Sciatic nerve (tissue), 2 donors: ENCODE data around the gene USP20. TPM values are rescaled to one million over a fixed set of nuclear protein-coding genes. Genes with fewer than 3 reads are reported as not detected.

ENCODE experiments used
- ATAC-seq: fragments of 200-7000 bp; cut with Tn5 transposase; one replicate; pipeline ENCODE4 v1.9.1; 2020; ENCODE audit warnings: mild to moderate bottlenecking, moderate library complexity
- DNase-seq: peaks from one replicate; pipeline ENCODE4 v3.0.0-alpha.2; 2020; ENCODE audit warnings: low spot score
- intact Hi-C: fragments of 100-400 bp; cut with DNase I; formaldehyde crosslinking; loops from one replicate; pipeline ENCODE4 v1.14.2; 2022
- total RNA-seq: library from RNA; stranded (reverse); fragmentation: NEBNext Ultra II Directional; extraction: Animal tissue kit (Norgen Biotek cat#: 25700); gene quantifications from one replicate; pipeline ENCODE4 v1.2.1, GENCODE V29; 2021
- donor health status: DM: no; HTN: no; CAD: no.
- donor health status: DM: no; HTN: no; CAD: no.

The USP20 gene
- total RNA-seq, 1 donor from 2014 or later = 28.7 TPM

DNA sequence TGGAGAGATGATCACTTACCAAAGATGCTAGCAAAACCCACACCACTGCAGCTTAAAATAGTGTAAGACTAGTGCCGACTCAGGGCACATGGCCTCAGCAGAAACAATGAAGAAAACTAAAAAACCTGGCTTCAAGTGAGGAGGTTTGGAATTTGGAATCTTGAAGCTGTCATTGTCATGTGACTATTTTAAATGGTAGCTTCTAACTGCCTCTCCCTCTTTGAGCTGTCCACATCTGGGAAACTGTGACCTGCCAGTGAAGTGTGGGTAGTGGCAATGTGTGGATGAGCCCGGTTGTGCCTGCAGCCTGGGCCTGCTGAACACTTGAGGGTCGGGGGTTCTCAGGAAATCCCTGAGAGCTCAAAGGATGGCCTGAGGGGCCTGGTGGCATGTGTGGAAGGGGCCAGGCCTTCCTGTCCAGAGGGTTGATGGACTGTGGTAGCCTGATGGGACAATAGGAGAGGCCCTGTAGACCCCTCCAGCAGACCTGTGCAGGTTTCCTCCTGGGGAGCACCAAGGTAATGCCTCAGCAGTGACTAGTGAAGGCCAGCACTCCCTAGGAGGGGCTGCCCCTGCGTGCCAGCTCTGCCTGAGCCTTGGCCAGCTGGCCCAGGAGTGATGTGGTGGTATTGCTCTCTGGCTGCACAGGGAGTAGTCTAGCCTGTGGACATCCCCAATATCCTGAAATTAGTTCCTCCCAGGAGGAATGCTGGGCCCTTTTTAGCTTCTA lies 13.6 kb downstream of the USP20 start:
- intact Hi-C loops = loop anchor here (5.0 kb wide), 1 partner anchor 1528 kb away; no protein-coding TSS in a partner anchor
- ATAC-seq = no peak

DNA sequence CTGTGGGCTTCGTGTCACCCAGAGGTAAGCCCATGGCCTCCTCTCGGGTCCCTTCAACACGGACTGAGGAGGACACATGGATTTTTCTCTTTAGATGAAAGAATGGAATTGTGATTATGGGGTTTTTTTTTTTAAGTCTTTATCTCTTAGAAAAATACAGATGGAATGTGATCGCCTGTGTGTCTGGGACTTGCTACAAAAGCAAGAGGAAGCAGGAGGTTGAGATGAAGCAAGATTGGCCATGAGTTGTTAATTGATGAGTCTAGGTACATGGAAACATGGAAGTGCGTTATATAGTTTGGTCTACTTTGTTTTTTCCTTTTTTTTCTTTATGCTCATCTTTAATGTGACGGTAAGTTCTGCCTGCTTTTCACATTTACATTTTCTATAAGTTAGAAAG lies 14.6 kb downstream of the USP20 start:
- intact Hi-C loops = loop anchor here (5.0 kb wide), 1 partner anchor 1527 kb away; no protein-coding TSS in a partner anchor
- ATAC-seq (no peak), DNase-seq (no peak)

More for the DNA sequence above, 13.6 kb downstream of the USP20 start:
- DNase-seq = no peak

DNA sequence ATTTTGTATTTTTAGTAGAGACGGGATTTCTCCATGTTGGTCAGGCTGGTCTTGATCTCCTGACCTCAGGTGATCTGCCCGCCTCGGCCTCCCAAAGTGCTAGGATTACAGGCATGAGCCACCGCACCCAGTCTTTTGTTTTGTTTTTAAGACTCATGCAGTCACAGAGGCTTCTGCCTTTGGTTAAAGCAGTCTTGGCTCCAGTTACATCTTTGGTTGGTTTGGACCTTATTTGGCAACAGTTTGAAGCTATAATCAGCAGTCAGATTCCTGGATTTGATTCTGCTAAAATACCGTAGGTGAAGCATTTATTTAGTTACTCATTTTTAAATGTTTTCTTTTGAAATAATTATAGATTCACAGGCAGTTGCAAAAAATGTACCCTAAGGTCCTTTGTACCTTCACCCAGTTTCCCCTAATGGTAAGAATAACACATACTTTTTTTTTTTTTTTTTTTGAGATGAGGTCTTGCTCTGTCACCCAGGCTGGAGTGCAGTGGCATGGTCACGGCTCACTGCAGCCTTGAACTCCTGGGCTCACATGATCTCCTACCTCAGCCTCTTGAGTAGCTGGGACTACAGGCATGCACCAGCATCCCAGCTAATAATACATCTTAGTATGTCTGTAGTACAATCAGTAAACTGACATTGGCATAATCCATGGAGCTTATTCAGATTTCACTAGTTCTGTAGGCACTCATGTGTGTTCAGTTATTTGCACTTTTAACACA lies 15.7 kb downstream of the USP20 start:
- intact Hi-C loops = no loop called here
- ATAC-seq (no peak), DNase-seq (no peak)

GRCh38 chr9:129851821-129852220 lies 16.6 kb downstream of the USP20 start:
- DNase-seq (no peak), ATAC-seq (no peak)
- intact Hi-C loops = no loop called here

DNA sequence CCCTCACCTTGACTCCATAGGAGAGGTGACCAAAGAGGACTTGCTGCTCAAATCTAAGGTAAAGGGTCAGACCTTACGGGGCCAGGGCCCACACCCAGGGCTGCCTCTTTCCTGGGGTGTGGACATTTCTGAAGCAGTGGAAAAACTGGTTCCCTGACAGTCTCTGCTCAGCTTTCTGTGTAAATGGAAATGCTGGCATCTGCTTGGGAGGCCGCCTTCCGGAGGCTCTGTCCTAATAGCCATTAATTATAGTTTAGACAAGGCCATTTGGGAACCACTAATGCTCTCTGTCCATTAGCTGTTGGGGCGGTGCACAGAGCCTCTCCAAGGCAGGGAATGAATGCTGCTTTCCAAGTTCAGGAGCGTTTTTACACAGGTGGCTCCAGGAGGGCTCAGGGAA lies 17.3 kb downstream of the USP20 start:
- intact Hi-C loops = no loop called here
- ATAC-seq = no peak
- no peak for DNase-seq

DNA sequence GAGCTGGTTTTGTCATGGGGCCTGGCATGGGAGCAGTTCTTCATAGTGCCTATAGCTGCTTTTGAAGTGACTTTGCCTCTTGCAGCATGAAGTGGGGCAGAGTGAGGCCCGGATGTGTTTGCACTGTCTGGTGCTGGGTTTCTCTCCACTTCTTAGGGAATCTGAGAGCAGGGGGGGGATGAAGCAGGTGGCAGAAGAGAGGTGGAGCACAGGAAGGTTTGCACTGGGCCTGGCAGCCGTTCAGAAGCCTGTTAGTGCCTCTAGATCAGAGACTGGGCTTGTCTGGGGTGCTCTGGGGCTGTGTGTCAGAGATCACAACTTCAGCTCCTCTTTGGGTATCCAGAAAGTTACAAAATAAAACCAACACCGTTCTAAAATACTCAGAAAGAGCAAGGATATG lies 18.4 kb downstream of the USP20 start:
- intact Hi-C loops = no loop called here
- no peak for ATAC-seq
- DNase-seq = no peak

- intact Hi-C loops = no loop called here
- DNase-seq = no peak
- ATAC-seq = no peak
Observed at GRCh38 chr9:129854588-129855110, 19.4 kb downstream of the USP20 start.

DNA sequence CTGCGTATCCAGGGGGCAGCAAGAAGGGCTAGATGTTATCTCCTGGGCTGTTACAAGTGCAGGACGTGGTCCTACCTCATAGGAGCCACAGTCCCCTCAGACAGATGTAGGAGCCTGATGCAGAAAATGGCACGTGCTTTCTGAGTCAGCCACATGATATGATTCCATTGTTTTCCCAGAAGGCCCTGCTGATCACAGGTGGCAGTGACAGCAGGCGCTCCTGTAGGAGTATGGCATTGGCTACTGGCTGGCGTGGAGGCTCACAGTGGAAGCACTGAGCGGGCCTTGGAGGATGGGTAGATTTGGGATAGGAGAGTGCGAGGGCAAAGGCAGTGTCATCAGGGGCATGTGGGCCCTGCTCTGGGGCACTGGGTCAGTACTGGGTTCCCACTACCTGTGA lies 21.9 kb downstream of the USP20 start:
- DNase-seq (no peak), ATAC-seq (no peak)
- intact Hi-C loops = no loop called here

DNA sequence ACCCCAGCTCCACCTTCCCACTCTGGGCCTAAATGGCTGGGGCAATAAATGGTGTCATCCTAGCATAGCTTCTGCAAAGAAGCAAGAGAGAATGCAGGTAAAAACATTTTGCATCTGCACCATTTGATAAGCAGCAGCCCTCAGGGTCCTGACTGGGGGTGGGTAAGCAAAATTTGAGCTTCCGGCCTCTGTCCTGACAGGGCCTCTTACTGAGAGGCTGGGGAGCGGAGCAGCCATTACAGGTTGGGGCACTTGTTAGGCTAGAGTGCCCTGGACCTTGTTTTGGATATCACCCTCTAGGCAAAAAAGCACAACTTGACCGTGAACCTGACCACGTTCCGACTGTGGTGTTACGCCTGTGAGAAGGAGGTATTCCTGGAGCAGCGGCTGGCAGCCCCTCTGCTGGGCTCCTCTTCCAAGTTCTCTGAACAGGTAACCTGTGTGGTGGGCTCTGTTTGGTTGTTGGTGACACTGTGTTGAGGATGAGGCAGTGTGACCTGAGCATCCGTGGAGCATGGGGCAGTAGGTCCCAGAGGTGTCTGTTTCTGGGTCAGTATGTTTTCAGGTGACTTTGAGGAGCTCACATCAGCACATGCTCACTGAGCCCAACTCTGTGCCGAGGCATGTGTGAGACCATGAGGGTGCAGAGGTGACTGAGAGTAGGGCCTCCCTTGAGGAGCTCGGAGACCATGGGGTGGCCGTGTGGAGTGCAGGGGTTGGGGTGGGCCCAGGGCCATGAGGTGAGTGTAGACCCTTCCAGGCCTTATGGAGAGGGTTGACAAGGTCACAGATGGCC lies 23.1 kb downstream of the USP20 start:
- DNase-seq = no peak
- ATAC-seq = no peak
- intact Hi-C loops = no loop called here

DNA sequence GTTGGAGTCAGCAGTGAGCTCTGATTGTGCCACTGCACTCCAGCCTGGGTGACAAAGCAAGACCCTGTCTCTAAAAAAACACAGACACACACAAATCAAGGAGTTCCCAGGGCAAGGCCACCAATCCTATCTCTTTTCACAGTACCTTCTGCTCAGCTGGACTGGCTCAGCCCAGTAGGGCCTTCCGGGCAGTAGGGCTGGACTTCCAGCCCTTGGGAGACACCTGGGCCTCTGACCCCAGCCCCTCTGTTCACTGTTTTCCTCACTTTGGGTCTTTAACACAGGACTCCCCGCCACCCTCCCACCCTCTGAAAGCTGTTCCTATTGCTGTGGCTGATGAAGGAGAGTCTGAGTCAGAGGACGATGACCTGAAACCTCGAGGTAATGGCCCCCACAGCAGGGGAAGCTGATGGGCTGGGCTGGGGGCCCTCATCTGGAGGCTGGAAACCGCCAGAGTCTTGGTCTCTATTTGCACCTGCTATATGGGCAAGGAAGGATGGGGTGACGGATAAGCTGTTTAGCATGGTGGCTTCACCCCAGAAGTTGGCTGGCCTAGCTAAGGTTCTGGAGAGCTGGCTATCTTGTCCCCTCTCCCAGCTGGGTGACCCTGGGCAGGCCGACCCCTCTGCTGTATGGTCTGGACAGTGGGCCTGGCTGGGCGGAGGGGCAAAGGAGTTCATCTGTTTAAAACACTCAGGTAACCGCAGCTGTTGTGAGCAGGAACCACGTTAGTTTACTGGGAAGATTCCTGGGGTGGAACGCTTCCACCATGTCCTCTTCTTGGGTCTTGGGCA lies 25.6 kb downstream of the USP20 start:
- ATAC-seq = no peak
- DNase-seq = no peak
- intact Hi-C loops = no loop called here

- no peak for DNase-seq
- intact Hi-C loops = no loop called here
- no peak for ATAC-seq
Observed at GRCh38 chr9:129861447-129861827, 26.2 kb downstream of the USP20 start.

GRCh38 chr9:129863059-129863690 lies 27.9 kb downstream of the USP20 start:
- DNase-seq = no peak
- ATAC-seq = no peak
- intact Hi-C loops = no loop called here

- ATAC-seq = no peak
Observed at GRCh38 chr9:129864991-129865647, 29.9 kb downstream of the USP20 start.

DNA sequence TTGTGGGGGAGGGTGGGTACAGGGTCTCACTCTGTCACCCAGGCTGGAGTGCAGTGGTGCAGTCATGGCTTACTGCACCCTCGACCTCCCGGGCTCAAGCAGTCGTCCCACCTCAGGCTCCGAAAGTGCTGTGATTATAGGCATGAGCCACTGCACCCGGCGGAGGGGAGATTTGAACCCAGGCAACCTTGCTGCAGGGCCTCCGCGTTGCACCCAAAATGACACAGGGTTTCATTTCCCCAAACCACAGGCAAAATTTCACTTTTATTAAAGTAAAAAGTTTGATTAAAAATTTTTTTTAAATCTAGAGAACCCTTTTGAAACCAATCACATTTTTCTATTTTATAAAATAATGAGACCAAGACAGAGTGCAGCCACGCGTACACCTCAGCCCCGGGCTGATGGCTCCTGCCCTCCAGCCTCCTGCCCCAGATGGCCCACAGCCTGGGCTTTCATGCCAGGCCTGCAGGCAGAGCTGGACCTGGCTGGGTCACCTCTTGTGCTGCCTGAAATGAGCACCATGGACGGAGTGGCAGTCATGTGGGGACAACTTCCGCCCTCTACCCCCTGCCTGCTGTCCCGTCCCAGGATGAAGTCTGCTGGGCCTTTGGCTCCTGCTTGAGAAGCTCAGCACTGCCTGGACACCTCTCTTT lies 30.5 kb downstream of the USP20 start:
- ATAC-seq (no peak), DNase-seq (no peak)
- intact Hi-C loops = no loop called here

More at GRCh38 chr9:129864991-129865647, 29.9 kb downstream of the USP20 start:
- intact Hi-C loops = no loop called here
- DNase-seq = no peak

GRCh38 chr9:129866394-129867135 lies 31.3 kb downstream of the USP20 start:
- ATAC-seq = peak; percentile 59
- intact Hi-C loops = no loop called here
- DNase-seq = no peak

DNA sequence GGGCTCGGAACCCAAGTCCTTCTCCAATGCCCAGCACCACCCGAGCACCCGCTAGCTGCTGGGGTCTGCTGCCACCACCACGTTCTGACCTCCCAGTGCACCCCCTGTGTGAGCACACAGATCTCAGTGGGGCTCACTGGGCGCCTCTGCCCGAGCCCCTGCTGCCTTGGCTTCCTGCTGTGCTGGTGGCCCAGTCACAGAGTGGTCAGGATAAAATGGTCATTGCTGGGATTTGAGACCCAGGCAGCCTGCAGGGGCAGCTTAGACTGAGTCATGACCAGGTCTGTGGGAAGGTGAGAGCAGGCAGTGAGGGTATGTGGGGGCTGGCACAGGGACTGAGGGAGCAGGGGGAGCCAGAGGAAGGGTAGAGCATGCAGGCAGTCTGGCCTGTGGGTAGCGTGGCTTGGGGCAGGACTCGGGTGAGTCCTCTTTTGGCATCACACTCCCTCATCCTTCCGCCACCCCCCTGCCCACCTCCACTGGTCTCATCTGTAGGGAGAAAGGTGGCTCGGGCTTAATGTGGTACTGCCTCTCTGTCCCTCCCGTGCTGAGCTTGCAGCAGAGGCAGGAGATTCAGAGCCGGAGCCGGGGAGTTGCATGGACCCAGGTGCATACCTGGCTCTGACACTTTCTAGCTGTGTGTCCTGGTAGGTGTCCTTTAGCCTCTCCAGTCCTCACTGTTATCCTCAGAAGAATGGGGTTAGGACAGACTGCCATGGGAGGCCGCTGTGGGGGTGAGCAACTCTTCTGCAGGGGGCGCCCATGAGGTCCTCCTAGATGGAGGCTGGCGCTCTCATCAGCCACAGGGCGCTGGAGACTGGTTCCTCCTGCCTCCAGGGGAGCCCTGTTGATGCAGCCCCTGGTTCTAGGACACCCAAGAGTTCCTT lies 32.1 kb downstream of the USP20 start:
- ATAC-seq (no peak), DNase-seq (no peak)
- intact Hi-C loops = no loop called here
